Thyroid gland (tissue), 4 donors: ENCODE data around the gene TNNI2. TPM values are rescaled to one million over a fixed set of nuclear protein-coding genes. Genes with fewer than 3 reads are reported as not detected.

Experiments used
- DNase-seq, 2 donors: peaks; one replicate each; pipeline ENCODE4 v3.0.0-alpha.2; 2019
- H3K27ac ChIP-seq, 3 donors: fragments of 200-600 bp; sonication (generic); 1 replicate in 2 of 3; 2 replicates in 1 of 3; pipeline ENCODE4 v1.5.1; 2016 to 2019; ENCODE audit warnings: mild to moderate bottlenecking in 1 of 3, moderate library complexity in 1 of 3
- H3K27me3 ChIP-seq: fragments of 200-600 bp; sonication (generic); one replicate; pipeline ENCODE4 v1.5.1; 2019
- H3K36me3 ChIP-seq, 2 donors: fragments of 200-600 bp; sonication (generic); one replicate each; pipeline ENCODE4 v1.5.1; 2016 to 2019
- H3K4me1 ChIP-seq, 2 donors: fragments of 200-600 bp; sonication (generic); one replicate each; pipeline ENCODE4 v1.5.1; 2017 to 2019
- H3K4me3 ChIP-seq, 3 donors: fragments of 200-600 bp; sonication (generic); replicated peaks in 1 of 3; 1 replicate in 2 of 3; 2 replicates in 1 of 3; pipeline ENCODE4 v1.5.1; 2016; ENCODE audit warnings: mild to moderate bottlenecking in 1 of 3
- H3K9me3 ChIP-seq: fragments of 200-600 bp; sonication (generic); one replicate; pipeline ENCODE4 v1.5.1; 2017
- CTCF ChIP-seq, 6 experiments: fragments of 200-600 bp in 3 of 6; fragments of 450-650 bp in 3 of 6; sonication (generic) in 3 of 6; IDR thresholded peaks; one replicate each; pipeline ENCODE4 v1.5.1; 2016 to 2019; ENCODE audit warnings: antibody characterized with exemption in 6 of 6, mild to moderate bottlenecking in 2 of 6, inconsistent platforms in 1 of 6, moderate library complexity in 1 of 6
- POLR2A ChIP-seq, 2 donors: fragments of 450-650 bp; IDR thresholded peaks; one replicate each; pipeline ENCODE4 v1.6.1; 2017; ENCODE audit warnings: antibody characterized with exemption in 2 of 2, mild to moderate bottlenecking in 2 of 2, moderate library complexity in 1 of 2
- WGBS, 2 donors: methylation state at CpG; one replicate each; pipeline ENCODE4 v1.1.5; 2017; 5-methylcytosine and 5-hydroxymethylcytosine counted together
- intact Hi-C: fragments of 100-400 bp; cut with DNase I; formaldehyde crosslinking; loops from one replicate; pipeline ENCODE4 v1.15.1; 2023
- total RNA-seq, 4 donors: library from RNA; depleted of rRNA; stranded (reverse); fragments of >200 nt; gene quantifications; one replicate each; pipeline ENCODE4 v1.2.3, GENCODE V29; 2016

TNNI2 gene
- total RNA-seq, 4 donors from 2014 or later: not detected

DNA sequence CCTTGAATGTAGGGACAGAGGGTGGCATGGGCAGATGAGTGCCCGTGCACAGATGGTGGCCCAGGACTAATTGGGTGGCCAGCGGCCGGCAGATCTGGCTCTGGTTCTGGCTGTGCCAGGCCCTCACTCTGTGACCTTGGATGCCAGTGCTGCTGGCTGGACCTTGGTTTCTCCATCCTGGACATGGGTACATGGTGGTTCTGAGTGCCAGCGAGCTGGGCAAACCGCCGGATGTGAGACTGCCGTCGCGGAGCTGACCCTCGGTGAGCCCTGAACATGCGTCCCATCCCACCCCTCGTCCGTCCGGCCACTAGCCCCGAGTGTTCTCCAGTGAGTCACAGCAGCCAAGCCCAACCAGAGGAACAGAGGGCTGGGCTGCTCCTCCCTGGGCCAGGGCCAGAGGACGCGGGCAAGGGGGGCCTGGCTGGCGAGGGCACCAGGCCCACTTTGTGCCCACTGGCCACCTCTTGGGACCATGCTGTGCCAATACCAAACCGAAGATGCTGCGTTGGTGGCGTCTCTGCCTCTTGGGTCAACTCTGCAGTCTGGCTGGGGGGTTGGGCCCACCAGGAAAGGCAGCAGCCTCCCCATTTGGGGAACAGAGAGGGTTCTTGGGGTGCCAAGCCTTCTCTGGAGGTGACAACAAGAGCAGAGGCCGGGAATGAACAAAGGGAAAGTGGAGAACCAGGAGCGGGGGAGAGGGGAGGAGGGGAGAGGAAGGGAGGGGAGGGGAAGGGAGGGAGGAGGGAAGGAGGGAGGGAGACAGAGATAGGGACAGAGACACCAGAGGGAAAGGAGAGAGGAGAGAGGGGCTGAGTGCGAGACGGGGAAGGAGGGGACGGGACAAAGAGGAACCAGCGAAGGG lies 24.8 kb downstream of the TNNI2 start:
- TF ChIP-seq CTCF (IDR thresholded peaks at IDR 0.05) (no peak), POLR2A (IDR thresholded peaks at IDR 0.05) (no peak)
- Histone ChIP-seq H3K27ac (peak overlapping the region; percentile 42 to 68 (median 58)), H3K9me3 (no peaks in the 10 kb centered on the region), H3K4me1 (peaks cover 15 to 29% of the 10 kb centered on the region in 2 donors), H3K27me3 (no peaks in the 10 kb centered on the region), H3K4me3 (no peak overlapping the region), H3K36me3 (no peaks in the 10 kb centered on the region)
- intact Hi-C loops: no loop called here
- DNase-seq: peak; percentile 74 to 81
- WGBS, 2 donors: 27 to 35% methylated on average over 12 to 18 of the region's 27 CpGs

DNA sequence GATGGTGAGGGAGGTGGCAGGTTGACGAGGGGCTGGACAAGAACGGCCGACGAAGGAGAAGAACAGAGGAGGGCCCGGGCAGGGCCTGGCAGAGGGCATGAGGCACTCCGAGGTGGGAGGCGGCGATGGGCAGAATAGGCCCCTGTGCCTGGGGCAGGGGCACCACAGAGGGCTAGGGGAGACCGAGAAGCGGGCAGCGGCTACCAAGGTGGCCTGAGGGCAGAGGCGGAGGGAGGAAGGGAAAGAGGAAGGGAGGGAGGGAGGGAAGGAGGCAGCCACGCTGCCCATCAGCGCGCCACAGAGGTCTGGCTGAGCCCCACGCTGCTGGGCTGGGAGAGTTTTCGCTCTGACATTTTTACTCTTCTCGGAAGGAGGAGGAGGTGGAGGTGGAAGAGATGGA lies 25.4 kb downstream of the TNNI2 start:
- no peak for TF ChIP-seq POLR2A (IDR thresholded peaks at IDR 0.05)
- TF ChIP-seq CTCF (IDR thresholded peaks at IDR 0.05): no peak
- H3K27me3 ChIP-seq: no peaks in the 10 kb centered on the region
- WGBS, 2 donors: 66 to 69% methylated on average over 18 of the region's 18 CpGs
- intact Hi-C loops: no loop called here
- H3K9me3 ChIP-seq: no peaks in the 10 kb centered on the region
- DNase-seq: no peak
- H3K27ac ChIP-seq: peak overlapping the region in 2 of 3 donors; percentile 58 to 68
- H3K36me3 ChIP-seq: no peaks in the 10 kb centered on the region
- peaks cover 15 to 29% of the 10 kb centered on the region in 2 donors for H3K4me1 ChIP-seq
- H3K4me3 ChIP-seq: no peak overlapping the region

GRCh38 chr11:1864831-1865665 lies 26.3 kb downstream of the TNNI2 start:
- TF ChIP-seq CTCF (IDR thresholded peaks at IDR 0.05) (no peak), POLR2A (IDR thresholded peaks at IDR 0.05) (no peak)
- DNase-seq: no peak
- intact Hi-C loops: no loop called here
- peaks cover 15 to 29% of the 10 kb centered on the region in 2 donors for H3K4me1 ChIP-seq
- H3K27ac ChIP-seq: peak overlapping the region in 2 of 3 donors; percentile 58 to 68
- H3K9me3 ChIP-seq: no peaks in the 10 kb centered on the region
- no peak overlapping the region for H3K4me3 ChIP-seq
- no peaks in the 10 kb centered on the region for H3K36me3 ChIP-seq
- no peaks in the 10 kb centered on the region for H3K27me3 ChIP-seq
- 72 to 74% methylated on average over 21 to 25 of the region's 30 CpGs for WGBS, 2 donors

DNA sequence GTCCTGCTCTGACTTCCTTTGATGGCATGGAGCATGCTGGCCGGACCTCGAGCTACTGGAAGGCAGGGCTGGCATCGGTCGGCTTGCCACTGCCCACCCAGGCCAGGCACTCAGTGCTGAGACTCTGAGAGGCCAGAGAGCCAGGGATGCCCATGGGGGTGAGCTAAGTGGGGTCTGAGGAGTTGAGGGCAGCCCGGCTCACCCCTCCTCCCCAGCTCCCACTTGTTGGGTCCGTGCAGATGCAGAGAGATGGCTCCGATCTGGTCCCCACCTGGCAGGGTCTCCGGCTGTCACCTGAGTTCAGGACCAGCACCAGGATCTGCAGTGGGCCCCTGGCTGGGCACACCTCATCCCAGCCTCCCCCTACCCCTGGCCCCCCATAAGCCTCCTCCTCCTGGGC lies 27.4 kb downstream of the TNNI2 start:
- Histone ChIP-seq H3K4me3 (no peak overlapping the region), H3K27ac (no peak overlapping the region)
- intact Hi-C loops: no loop called here

More for the DNA sequence above, 27.4 kb downstream of the TNNI2 start:
- no peaks in the 10 kb centered on the region for H3K9me3 ChIP-seq
- 83 to 96% methylated on average over 7 to 8 of the region's 8 CpGs for WGBS, 2 donors
- H3K4me1 ChIP-seq: peaks cover 15 to 29% of the 10 kb centered on the region in 2 donors
- no peaks in the 10 kb centered on the region for H3K36me3 ChIP-seq
- TF ChIP-seq POLR2A (IDR thresholded peaks at IDR 0.05) (no peak), CTCF (IDR thresholded peaks at IDR 0.05) (no peak)
- H3K27me3 ChIP-seq: no peaks in the 10 kb centered on the region
- DNase-seq: no peak
